Muscle of back (tissue), 11 donors: ENCODE measurements around the gene C19orf81. TPM values are rescaled to one million over a fixed set of nuclear protein-coding genes. Genes with fewer than 3 reads are reported as not detected.

Source experiments
- DNase-seq, 3 donors: peaks; one replicate each; pipeline versions ENCODE4 v3.0.0 to v3.0.0-alpha.2; 2013
- polyA plus RNA-seq, 10 donors: library from polyadenylated mRNA; unstranded; fragments of 120-200 nt; gene quantifications; one replicate each; pipeline ENCODE4 v1.2.1, GENCODE V29; 2013; ENCODE audit not compliant: insufficient read length in 10 of 10

C19orf81 gene
- polyA plus RNA-seq, 10 donors: 0.65 to 3.1 (median 1.3) TPM

GRCh38 chr19:50657712-50658440 is 8.6 kb downstream of the C19orf81 start:
- DNase-seq: peak; percentile 76 to 97 (median 86)

GRCh38 chr19:50658441-50659317 is 9.4 kb downstream of the C19orf81 start:
- DNase-seq: peak; percentile 63 to 72 (median 69)

GRCh38 chr19:50659318-50660087 is 10.3 kb downstream of the C19orf81 start:
- no peak for DNase-seq

DNA sequence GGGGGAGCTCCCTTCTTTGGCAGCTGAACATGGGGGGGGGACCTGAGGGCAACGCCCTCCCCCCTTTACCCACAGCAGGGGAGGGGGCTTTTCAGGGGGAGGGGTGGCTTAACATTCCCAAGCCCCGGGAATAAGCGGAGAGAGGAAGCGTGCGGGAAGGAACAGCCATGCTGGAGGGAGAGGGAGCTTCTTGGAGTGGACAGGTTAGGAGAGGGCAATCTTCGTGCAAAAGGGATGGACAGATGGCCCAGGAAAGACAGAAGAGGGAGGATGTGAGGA is 10.8 kb downstream of the C19orf81 start:
- DNase-seq: no peak

- DNase-seq: no peak
Observed at GRCh38 chr19:50661023-50661422, 11.8 kb downstream of the C19orf81 start.

DNA sequence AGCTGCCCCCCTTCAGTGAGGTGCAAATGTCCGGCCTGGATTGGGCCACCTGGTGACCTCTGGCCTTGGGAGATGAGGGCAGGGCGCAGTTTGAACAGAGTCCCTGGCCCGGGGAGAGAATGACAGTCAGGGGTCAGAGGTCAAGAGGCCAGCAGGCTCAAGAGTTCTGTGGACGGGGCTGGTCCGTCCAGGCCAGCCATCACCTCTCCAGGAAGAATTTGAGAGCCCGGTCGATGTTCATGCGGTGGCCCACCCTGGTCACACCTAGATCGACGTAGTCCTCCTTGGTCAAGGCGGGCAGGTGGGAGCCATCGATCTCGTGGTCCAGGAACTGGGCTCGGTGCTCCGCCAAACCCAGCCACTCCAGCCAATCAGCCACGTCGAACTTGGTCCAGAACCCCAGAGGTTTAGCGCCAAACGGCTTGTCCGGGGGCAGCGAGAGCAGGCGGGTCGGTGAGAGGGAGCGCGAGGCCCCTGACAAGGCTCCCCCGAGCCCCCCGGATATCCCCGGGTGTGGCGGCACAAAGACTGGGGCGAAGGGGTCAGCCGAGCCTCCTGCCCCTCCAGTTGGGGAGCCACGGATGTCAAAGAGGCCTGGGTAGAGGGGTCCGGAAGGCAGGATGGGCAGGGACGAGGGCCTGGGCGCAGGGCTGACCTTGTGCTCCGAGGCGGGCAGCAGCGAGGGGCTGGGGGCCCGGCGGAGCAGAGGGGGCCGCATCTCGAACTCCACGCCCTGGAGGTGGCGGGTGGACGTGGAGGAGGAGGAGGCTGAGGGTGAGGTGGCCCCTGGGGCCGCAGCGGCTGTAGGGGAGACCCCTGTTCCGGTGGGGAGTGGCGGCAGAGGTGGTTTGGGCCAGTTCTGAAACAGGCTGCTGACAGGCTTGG is 12.8 kb downstream of the C19orf81 start:
- no peak for DNase-seq

GRCh38 chr19:50662651-50663481 is 13.6 kb downstream of the C19orf81 start:
- no peak for DNase-seq

DNA sequence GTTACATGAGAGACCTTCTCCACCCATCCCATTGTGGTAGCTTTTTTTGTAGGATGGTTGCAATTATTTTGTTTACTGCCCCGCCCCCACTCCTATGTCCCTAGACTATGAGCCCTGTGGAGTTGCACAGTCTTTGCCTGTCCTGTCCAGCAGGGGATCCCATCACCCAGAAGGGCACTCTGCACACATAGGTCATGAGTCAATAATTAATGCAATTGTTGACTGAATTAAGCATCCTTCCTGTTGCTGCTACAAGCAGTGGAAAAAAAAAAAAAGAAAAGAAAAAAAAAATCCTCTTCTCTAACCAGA is 14.2 kb downstream of the C19orf81 start:
- DNase-seq: no peak

DNA sequence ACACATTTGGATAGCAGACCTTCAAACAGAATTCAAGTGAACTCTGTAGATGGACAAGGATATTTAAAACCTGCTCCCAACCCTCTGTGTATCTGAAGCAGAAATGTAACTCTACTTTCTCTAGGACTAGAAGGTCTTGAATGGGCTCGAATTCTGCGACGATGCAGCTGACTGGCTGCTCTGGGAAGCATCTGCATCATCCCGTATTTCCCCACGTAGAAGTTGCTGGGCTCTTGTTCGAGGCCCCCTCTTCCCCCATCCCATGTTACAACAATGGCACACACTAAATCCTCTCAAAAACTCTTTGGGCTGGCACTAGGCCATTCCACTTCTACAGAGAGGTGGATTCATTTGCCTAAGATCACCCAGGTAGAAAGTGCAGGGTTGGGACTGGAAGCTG is 15.0 kb downstream of the C19orf81 start:
- DNase-seq: no peak

- no peak for DNase-seq
Observed at GRCh38 chr19:50666346-50667176, 17.3 kb downstream of the C19orf81 start.

GRCh38 chr19:50667177-50667758 is 18.0 kb downstream of the C19orf81 start:
- DNase-seq: no peak

- no peak for DNase-seq
Observed at GRCh38 chr19:50667759-50668231, 18.6 kb downstream of the C19orf81 start.

GRCh38 chr19:50668416-50668815 is 19.2 kb downstream of the C19orf81 start:
- no peak for DNase-seq

GRCh38 chr19:50668879-50669278 is 19.6 kb downstream of the C19orf81 start:
- no peak for DNase-seq

GRCh38 chr19:50669302-50670101 is 20.3 kb downstream of the C19orf81 start:
- peak in 2 of 3 donors; percentile 16 to 29 for DNase-seq

DNA sequence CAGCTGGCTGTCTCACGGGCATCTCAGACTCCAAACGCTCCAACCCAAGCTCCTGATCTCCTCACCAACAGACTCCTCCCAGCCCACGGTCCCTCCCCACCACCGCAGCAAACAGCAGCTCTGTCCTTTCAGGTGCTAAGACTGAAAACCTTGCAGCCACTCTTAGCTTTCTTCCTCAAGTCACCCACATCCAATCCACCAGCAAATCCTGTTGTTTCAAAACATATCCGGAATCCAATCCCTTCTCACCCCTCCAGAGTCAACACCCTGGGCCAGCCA is 20.8 kb downstream of the C19orf81 start:
- no peak for DNase-seq

- DNase-seq: no peak
Observed at GRCh38 chr19:50673118-50673517, 23.9 kb downstream of the C19orf81 start.

DNA sequence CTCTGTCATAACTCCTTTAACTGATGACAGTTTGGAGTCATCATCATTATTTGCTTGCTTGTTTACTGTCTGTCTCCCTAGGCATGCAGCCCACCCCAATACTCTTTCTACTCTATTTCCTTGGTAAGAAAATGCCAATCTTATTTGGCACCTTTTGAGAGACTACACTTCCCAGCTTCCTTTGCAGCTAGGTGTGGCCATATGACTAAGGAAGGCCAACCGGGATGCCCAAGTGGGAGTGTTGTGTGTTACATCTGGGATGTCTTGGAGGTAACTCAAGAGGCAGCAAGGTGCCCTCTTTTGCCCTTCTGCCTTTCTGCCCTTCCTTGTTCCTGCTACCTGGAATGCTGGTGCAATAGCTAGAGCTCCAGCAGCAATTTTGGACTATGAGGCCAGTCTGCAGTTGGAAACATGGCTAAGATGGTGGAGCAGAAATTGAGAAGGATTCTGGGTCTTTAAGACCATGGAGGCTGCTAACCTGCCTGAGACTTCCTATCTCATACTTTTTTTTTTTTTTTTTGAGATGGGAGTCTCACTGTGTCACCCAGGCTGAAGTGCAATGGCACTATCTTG is 27.5 kb downstream of the C19orf81 start:
- no peak for DNase-seq
